HG03060 (cell line): ENCODE measurements around the gene THSD4.
"Not testable (repeated sequence)": the region's sequence is repeated elsewhere in the genome, so short reads cannot be mapped to it uniquely, and the experiment has no call there.

ENCODE experiments used
- ATAC-seq: cut with Tn5 transposase; IDR thresholded peaks from one replicate; pipeline ENCODE4 v1.9.1; 2021; ENCODE audit warnings: low read depth, moderate number of reproducible peaks; ENCODE audit not compliant: unreplicated experiment

THSD4 gene

DNA sequence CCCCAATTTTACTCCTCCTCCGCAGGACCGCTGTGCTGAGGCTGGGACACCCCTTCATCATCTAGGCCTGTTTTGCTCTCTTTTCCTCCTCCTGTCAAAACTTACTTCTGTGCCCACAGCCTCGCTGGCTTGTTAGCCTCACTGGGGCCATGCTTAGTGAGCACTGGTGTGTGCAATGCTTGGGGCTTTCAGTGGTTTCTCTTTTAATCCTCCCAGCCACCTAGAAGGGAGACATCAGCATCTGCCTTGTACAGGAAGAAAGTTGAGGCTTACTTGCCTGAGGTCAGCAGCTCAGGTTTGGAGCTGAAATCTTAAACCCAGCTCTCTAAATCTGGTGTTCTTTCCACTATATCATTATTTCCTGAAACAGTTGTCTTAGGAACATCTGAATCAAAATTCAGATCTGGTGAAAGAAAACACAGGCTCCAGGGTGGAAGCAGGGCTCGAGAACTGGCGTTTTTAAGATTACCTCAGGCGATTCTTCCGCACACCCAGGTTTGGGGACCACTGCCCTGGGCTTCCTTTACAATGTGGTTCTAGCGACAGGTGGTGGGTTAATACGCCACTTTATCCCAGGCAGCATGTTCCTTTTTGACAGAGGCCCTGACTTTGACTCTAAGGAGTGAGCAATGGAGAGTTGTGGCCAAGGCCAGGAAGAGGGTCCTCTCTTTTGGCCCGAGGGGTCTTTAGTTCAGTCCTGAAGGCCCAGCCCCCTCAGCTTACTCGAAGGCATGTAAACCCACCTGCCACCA, 3.8 kb downstream of the THSD4 start:
- ATAC-seq: no peak

GRCh38 chr15:71120428-71120944, 5.2 kb downstream of the THSD4 start:
- ATAC-seq: no peak

GRCh38 chr15:71121442-71121841, 6.2 kb downstream of the THSD4 start:
- ATAC-seq: no peak

- ATAC-seq: no peak
These were observed 9.9 kb downstream of the THSD4 start for GRCh38 chr15:71124937-71125790.

GRCh38 chr15:71125831-71126450, 10.7 kb downstream of the THSD4 start:
- ATAC-seq: no peak

DNA sequence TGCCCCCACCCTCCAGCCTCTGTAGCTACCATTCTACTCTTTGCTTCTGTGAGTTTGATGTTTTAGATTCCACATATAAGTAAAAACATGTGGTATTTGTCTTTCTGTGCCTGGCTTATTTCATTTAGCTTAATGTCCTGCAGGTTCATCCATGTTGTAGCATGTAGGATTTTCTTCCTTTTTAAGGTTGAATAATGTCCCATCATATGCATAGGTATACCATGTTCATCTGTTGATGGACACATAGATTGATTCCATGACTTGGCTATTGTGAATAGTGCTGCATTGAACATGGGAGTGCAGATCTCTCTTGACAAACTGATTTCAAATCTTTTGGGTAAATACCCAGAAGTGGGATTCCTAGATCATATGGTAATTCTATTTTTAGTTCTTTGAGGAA, 11.8 kb downstream of the THSD4 start:
- no peak for ATAC-seq

DNA sequence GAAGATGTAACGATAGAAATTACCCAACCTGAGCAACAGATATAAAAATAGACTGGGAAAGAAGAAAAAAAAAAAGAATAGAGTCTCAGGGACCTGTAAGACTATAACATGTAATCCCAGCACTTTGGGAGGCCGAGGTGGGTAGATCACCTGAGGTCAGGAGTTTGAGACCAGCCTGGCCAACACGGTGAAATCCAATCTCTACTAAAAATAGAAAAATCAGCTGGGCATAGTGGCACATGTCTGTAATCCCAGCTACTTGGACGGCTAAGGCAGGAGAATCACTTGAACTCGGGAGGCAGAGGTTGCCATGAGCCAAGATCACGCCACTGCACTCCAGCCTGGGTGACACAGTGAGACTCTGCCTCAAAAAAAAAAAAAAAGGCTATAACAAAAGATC, 12.9 kb downstream of the THSD4 start:
- ATAC-seq: not testable (repeated sequence)

DNA sequence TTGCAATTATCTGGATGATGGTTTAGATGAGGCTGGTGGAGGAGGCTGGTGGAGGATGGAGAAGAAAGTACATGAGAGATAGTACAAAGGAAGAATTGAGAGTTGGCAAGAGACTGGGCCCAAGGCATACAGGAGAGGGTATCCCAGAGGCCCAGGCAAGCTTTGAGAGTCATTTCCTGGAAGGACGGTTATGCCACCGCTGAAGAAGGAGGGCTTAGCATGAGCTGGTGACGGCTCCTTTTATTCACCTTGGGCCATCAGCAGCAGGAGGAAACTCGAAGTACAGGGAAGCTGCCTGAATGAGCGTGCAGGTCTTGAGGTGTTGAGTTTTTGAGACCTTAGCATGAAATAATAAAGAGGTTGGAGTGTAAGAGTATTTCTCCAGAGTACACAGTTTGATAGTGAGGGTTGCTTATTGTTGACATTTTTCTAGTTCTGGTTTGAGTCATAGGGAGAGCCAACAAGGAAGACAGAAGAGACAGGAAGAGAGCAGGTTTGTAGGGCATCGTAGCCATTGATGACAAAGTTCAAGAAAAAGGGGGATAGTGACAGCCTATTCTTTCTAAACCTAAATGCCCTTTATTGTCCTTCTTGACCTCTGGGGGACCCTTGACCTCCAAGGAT, 13.8 kb downstream of the THSD4 start:
- ATAC-seq: no peak

GRCh38 chr15:71129669-71130068, 14.4 kb downstream of the THSD4 start:
- no peak for ATAC-seq

- ATAC-seq: no peak
These were observed 16.5 kb downstream of the THSD4 start for GRCh38 chr15:71131601-71132362.

- ATAC-seq: no peak
These were observed 18.6 kb downstream of the THSD4 start for GRCh38 chr15:71133747-71134472.

GRCh38 chr15:71136159-71136783, 21.0 kb downstream of the THSD4 start:
- no peak for ATAC-seq

DNA sequence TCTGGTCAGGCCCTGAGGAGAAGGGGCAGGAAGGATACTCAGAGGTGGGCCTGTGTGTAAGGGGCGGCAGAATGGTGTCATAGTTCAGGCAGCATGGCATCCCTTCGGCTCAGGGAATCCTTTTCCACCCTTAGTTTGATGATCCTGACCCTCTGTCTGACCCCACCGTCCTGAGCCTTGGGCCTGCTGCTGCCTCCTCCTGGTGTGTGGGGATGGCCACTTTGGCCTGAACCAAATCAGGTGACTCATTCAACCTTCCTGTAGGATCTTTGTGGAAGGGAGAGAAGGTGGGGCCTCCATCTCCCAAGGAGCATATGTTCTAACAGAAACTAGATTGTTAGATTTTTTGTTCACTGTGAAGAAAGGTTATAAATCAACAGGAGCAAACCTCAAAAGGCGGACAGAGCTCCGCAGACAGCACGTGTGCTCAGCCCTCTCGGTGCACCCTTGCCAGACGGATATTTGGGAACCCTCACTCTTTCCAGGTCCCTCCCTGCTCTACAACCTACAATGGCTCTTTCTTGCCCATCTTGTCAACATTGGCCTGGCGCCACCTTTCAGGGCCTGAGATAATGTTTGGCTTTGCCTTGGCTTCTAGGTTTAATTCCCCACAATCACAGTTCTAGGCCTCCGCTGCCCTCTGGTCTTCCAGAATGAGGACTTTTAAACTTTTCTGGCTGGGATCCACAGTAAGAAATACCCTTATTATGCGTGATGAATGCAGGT, 21.7 kb downstream of the THSD4 start:
- ATAC-seq: no peak

GRCh38 chr15:71138473-71138872, 23.2 kb downstream of the THSD4 start:
- ATAC-seq: no peak

DNA sequence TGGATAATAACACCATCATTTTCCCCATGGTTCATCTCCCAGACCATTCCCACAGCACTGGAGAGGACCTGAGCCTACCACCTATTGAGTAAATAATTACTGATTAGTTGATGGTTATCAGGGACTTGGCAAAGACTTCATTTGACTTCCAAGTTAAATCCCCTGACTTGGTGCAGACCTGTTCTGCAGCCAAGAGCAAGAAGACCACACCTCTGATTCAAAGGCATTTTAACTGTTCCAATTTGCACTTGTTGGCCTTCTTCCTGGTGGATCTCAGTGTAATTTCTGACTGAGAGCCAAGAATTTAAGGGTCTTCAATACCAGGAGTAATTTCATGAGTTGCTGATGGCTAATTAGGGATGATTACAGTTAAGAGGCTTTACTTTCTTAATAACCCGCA, 24.0 kb downstream of the THSD4 start:
- ATAC-seq: no peak

DNA sequence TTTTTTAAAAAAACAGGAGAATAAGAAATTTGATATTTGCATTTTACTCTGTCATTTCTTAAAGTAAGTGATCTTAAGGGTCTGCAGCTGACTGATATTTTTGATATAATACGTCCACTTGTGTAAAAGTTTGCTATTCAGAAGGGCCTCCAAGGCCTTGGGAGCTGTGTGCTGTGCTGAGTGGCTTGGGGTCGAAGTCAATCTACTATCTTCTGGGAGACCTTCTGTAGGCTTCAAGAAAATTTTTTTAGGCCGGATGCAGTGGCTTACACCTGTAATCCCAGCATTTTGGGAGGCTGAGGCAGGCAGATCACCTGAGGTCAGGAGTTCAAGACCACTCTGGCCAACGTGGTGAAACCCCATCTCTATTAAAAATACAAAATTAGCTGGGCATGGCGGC, 26.3 kb downstream of the THSD4 start:
- no peak for ATAC-seq

- ATAC-seq: no peak
These were observed 27.5 kb downstream of the THSD4 start for GRCh38 chr15:71142780-71143179.
